Activated CD4-positive, alpha-beta T cell treated with anti-CD3 and anti-CD28 coated beads, Interleukin-2, amount 50 U/mL, for 24 hours (primary cell): ENCODE measurements around the gene PANX1.

Experiments used
- DNase-seq, 2 donors: peaks; one replicate each; pipeline ENCODE4 v3.0.0-alpha.2; 2020; ENCODE audit warnings: low read depth in 1 of 2, low spot score in 1 of 2

Gene PANX1

DNA sequence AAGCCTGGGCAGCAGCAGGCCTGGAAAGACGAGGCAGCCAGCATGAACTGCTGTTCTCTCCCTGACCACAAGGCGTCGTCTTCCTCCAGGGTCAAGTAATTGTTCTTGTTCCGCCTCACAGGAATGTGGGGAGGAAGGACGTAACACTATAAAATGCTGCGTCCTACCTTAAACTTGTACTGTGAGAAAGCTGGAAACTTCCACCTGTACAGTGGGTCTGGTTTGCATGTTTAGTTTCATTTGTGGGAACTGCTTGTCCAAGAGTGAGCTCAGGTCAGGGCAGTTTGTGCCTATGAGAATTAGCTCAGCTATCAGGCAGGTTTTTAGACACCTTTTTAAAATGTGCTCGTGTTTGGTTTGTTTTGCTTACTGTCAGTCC is 55.2 kb downstream of the PANX1 start:
- no peak for DNase-seq

GRCh38 chr11:94184362-94184761 is 55.7 kb downstream of the PANX1 start:
- DNase-seq, result no peak

DNA sequence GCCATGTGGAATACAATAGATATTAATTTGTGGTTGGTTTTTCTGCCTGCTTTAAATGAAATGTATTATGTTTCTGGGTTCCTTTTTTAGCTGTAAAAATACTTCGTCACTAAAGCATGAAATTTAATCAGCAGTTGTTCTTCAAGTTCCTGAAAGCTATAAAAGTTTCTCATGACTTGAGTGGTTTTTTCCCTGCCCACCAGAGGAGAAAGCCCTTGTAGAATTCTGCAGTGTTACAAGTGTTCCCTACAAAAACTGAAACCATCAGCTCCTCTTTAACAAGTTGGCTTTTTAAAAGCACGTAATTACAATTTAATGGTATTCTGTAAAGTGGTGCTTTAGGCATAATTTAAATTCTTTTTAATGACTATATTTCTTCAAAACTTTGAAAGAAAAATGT is 56.2 kb downstream of the PANX1 start:
- no peak for DNase-seq

DNA sequence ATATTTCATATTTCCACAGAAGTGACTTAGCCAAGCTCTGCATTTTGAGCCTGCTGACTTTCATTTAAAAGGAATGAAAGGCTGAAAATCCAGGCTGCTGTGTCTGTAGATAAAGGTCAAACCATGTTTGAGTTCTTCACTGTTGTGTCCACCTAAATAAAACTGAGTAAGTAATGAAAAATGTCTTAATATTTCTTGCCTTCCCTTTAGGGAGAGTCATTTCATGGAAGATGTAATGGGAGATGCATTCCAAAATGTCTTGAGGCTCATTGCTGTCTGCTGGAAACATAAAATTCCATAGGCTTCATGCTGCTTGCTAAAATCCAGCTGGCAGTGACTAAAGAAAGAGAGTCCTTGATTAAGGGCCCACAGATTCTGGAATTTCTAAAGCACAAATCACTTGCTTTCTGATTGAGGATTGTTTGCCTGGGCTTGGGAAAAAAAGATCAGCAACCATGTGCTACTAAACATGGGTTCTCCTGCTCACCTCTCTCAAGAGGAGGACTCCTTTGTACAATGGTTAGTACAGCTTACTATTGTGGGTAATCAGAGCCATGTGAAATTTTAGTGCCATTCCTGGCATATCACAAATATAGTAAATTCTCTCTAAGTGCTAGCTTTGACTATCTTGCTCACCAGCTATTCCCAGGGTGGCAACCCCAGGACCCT is 56.9 kb downstream of the PANX1 start:
- no peak for DNase-seq

DNA sequence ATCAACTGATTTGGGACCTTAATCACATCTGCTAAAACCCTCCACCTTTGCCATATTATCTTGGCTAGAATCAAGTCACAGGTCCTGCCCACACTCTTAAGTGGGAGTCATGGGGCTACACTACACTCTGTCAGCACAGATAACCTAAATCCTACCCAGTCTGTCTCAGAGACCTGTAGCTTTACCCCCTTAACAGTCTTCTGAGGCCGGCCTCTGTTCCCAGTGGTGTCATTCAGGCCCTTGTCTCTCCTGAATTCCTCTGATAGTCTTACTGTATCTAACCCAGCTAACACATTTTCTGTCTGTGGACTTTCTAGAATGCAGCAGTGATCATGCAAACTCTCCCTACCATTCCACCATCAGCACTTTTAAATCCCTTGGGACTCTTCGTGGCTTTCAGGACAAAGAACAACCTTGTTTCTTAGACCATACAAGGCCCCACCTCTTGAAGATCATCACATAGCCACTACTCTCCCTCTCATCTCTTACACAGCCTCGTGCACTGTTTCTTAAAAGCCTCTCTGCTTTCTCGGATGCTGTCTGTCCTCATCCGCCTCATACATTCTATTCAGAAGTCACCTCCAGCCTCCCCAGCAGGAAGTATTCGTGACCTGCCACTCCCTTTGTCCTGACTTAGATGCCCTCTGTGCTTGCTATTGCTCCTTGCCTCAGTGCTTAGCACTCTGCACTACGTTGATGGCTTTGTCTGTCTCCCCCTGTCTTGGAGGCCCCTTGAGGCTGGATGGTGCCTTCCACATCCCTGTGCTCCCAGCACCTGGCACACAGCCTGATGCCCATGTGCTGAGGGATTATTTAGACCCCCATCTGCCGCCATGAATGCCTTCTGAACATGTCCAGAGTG is 57.9 kb downstream of the PANX1 start:
- DNase-seq, result no peak

DNA sequence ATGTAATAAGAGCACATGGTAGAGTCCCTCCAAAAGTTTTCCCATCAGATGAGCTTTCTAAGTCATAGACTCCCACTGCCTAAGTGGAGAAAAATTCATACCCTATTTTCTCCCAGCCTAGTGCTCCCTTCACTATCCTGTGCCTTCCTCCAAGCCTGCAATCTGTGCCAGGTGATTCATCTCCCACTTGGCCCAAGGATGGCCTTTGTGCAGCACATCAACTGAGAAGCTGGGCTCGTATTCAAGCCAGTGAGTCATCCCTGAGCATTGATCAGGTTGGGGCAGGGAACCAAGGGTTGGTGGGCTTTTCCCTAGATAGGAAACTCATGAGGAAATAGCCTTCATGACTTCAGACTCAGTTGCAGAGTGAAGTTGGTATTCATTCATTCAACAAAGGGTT is 64.6 kb downstream of the PANX1 start:
- DNase-seq, result no peak

GRCh38 chr11:94194712-94195111 is 66.1 kb downstream of the PANX1 start:
- DNase-seq, result no peak

GRCh38 chr11:94196363-94196762 is 67.7 kb downstream of the PANX1 start:
- no peak for DNase-seq

- DNase-seq, result no peak
Measured at GRCh38 chr11:94198718-94199117, 70.1 kb downstream of the PANX1 start.

- no peak for DNase-seq
Measured at GRCh38 chr11:94199136-94200130, 70.8 kb downstream of the PANX1 start.

DNA sequence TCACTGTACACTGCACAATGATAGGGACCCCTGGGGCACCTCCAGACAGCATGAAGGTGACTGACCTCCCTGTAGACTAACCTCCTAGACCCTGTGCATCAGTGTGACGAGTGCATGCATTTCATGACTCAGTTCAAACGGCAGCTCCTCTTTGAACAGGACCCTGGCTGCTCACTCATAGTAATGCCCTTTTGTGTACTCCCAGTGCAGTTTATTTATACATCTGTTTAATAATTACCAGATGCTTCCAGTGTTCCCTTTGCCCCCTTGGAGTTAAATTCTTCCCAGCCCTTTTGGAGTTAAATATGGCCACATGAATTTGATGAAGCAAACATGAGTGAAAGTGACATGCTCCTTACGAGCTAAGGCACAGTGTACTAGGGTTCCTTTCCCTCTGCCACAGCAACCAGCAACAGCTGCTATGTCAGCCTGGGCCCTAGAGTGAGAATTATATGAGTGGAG is 72.4 kb downstream of the PANX1 start:
- DNase-seq, result no peak

DNA sequence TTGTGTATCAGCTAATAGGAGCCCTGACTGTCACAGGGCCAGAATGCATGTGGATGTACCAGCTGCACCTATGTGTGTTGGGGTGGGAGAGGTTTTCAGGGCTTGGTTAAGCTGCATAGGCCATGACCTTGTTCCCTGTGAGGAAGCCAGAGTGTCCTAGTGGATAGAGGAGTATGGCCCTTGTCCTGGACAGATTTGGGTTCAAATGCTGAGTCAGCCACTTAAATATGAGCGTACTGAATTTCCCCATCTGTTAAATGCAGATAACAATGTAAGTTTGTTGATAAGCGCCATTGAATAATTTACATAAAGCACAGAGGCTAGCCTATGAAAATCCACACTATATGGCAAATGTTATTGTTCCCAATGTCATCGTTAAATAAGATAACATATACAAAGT is 74.4 kb downstream of the PANX1 start:
- no peak for DNase-seq

- DNase-seq, result no peak
Measured at GRCh38 chr11:94211261-94211830, 82.7 kb downstream of the PANX1 start.

- DNase-seq, result no peak
Measured at GRCh38 chr11:94212898-94213297, 84.3 kb downstream of the PANX1 start.

- DNase-seq, result no peak
Measured at GRCh38 chr11:94217705-94218104, 89.1 kb downstream of the PANX1 start.

DNA sequence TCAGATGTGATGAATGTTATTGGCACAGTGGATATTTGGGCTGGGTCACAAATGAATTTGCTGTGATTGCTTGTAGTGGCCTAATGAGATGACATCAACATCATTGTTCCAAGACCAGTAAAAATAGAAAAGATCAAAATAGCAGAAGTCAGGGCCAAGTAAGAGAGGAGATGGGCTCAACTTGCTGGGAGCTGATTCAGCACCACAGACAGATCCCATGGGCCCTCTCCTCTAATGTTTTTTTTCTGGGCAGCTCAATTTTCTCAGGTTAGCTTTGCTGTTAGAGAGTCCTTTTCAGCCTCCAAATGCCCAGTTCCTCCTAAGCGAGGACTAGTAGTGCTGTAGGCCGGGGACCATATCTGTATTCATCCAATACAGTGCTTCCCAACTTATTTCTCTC is 89.7 kb downstream of the PANX1 start:
- no peak for DNase-seq

DNA sequence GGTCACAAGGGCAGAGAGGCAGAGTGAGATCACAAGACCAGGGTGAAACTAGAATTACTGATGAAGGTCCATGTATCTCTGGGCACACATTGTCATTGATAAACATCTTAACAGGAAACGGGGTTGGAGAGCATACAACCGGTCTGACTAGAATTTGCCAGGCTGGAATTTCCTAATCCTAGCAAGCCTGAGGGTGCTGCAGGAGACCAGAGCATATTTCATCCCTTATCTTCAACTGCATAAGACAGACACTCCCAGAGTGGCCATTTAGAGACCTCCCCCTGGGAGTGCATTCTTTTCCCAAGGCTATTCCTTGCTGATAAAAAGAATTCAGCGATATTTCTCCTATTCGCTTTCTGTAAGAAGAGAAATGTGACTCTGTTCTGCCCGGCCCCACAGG is 91.1 kb downstream of the PANX1 start:
- no peak for DNase-seq

DNA sequence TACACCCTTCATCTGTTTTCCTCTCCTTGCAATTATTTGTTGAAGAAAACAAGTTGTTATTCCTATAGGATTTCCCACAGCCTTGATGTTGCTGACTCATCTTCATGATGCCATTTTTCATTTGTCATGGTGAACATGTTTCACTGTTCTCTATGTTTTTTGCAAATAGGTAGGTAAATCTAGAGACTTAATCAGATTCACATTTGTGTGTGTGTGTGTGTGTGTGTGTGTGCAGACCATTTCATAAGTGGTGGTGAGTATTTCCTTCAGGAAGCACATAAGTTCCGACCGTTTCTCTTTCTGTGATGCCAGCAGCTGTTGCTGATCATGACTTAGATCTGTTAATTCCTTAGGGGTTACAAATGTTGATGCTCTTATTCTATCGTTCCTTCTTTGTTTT is 95.4 kb downstream of the PANX1 start:
- DNase-seq, result no peak
